ENCODE measurements around the gene NECTIN1.

NECTIN1 gene

DNA sequence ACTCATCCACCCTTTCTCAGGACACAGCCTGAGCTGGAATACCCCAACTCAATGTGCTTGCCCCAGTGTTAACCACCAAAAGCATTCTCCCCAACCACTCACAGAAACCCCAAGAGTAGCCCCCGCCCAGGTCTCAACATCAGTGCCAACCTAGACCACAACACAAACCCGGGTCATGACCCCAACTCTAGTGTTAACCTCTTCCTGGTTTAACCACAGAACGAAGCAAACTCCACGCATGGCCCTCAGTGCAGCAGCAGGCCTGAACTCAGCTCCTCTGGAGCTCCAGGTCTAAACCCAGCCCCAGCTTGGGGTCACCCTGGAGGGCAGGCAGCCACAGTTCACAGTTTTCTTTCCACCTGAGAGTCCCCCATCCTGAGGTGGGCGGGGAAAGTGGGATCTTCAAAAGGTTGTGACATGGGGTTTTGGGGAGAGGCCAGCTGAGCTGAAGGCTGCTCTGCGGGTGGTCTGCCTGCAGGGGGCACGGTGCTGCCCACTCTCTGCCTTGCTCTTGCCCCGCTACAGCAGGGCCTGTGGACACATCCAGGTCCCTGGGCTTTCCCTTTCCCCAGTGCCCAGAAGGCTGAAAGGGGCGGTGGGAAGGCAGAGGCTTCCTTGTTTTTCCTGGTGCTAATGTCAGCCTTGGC, 37.9 kb downstream of the NECTIN1 start:
- no peak for DNase-seq

DNA sequence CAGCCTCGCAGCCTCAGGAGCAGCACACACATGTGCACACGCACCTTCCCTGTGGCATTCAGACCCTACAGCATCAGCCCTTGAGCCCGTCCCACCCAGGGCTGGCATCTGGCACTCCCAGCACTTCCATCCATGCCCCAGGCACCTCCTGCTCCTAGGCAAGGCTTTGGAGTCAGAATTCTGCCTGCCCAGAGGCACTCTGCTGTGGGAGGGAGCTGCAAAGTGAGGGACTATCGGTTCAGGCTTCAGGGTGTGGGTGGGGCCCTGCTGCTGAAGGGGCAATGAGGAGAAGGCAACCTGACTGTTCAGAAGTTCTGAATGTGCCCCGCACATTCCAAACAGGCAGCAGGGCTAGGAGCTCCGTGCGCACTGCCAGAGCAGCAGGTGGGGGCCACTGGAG, 39.7 kb downstream of the NECTIN1 start:
- DNase-seq: no peak

GRCh38 chr11:119688356-119688755, 40.6 kb downstream of the NECTIN1 start:
- no peak for DNase-seq

- DNase-seq: no peak
These were observed 41.5 kb downstream of the NECTIN1 start for GRCh38 chr11:119687373-119688046.

- DNase-seq: no peak
These were observed 42.7 kb downstream of the NECTIN1 start for GRCh38 chr11:119686177-119686882.

DNA sequence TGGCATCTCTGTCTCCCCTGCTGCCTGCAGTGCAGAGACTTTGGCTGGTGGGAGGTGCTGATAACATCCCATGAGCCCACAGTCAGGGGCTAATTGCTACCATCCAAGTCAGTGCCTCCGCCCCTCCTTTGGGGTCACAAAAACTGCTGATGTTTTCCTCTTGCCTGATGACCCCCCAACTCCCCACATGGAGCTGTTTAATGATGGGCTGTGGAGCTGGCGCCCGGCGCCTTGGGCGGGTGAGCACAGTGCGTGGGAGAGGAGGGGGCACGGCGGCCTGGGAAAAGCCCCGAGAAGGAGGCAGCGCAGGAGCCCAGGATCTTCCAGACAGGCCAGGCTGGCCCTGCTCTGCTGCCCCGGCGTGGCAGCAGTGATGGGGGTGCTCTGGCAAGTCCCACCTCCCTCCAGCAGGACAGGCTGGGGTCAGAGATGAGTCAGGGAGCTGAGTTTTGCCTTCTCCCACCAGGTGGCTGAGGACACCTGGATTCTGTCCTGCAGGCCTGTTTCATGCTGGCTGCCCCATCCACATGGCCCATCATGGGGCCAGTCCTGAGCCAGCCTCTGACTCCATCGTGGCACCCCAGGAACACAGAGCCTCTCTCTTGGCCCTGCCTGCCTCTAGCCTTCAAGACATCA, 43.8 kb downstream of the NECTIN1 start:
- DNase-seq: peak; percentile 53

DNA sequence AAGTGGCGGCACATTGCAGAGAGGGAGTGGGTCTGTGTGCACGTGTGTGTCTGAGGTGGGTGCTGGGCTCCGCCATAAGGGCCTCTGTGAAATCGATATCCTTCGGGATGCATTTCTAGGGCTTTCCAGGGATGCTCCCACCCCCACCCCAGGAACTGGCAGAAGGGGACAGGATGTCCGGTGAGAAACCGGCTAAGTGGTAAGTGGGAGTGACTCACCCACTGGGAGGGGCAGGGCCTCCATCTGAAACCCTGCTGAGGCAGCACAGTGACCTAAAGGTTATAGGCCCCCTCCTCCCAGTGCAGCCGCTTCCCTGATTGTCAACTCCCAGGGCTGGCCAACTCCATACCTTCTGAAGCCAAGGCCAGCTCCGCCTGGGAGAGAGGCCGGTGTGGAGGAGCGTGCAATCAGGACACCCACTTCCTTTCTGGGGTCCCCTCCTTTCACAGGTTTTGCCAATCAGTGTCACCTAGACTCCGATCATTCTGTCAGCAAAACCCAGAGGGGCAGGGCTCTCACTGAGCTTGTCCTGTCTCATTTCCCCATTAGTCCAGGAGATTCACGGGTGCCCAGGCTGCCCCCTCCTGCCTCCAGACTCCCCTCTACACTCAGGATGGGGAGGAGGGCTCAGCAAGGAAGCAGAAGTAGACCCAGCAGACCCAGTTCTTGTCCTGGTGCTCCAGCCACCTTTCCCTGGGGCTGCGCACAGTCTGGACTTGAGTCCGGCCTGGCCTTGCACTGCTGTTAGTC, 44.5 kb downstream of the NECTIN1 start:
- peak; percentile 28 for DNase-seq

DNA sequence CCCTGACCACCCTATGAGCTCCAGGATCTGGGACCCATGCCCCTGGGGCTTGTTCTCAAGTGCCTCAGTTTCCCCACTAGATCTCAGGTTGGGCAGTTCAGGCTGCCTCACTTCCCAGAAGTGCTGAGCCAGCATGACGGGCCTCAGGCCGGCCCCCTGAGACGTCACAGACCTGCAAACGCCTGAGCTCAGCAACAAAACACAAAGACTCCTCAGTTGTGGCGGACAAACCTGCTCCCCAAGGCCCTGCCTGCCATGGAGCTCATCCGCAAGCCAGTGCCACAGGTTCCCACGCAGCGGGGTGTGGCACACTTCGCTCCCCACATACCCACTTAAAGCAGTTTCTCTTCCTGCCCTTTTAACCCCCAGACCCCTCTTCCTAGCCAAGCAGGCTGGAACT, 45.2 kb downstream of the NECTIN1 start:
- DNase-seq: no peak

GRCh38 chr11:119681361-119681910, 47.6 kb downstream of the NECTIN1 start:
- no peak for DNase-seq

DNA sequence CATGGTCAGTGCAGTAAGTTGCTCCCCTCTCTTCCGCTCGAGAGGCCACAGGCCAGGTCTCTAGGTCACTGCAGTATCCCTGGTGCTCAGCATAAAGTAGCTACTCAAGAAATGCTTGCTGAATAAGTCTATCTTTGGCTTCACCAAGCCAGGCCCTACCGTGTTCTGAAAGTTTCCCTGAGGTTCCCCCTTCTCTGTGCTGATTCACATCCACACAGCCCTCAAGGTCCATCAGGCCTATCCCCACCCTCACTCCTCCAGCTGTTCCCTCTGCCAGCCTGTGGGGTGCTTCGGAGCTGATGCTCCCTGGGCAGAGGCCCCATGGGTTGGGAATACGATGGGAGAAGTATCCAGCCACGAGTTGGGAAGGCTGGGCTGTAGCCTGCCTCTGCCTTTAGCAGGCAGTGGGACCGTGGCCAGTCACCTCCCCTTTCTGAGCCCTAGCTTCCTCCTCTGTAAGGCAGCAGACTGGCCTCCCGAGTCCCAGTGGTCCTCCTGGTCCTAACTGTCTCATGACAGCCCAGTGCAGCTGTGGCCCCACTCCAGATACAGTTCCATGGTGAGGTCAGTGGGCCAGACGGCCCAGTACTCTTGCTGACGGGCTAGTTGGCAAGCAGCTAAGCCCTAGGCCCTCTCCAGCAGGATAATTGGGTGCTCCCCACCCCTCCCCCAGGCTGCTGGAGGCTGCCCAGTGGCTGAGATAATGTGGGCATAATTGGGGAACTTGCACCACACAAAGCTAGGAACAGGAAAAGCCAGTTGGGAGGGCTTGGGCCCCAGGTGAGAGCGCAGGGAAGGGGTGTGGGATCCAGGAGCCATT, 48.2 kb downstream of the NECTIN1 start:
- DNase-seq: no peak

DNA sequence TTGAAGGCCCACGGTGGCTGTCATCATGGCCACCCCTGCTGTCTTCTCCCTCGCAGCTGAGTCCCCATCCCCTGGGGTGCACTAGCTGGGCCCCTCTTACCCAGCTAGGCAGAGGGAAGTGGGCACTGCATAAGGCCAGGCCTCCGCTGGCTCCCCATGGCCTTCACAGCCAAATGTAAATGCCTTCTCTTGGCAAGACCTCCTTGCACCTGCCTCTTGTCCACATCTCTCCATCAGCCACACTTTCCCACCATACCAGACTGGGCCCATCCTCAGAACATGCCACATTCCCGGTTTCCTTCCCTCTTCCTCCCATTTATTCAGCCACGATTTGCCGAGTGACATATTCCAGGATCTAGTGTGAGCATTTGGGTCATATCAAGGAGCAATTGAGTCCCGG, 49.7 kb downstream of the NECTIN1 start:
- DNase-seq: no peak

GRCh38 chr11:119678351-119678750, 50.6 kb downstream of the NECTIN1 start:
- no peak for DNase-seq

GRCh38 chr11:119677840-119678239, 51.2 kb downstream of the NECTIN1 start:
- no peak for DNase-seq

GRCh38 chr11:119676461-119677020, 52.5 kb downstream of the NECTIN1 start:
- DNase-seq: no peak

DNA sequence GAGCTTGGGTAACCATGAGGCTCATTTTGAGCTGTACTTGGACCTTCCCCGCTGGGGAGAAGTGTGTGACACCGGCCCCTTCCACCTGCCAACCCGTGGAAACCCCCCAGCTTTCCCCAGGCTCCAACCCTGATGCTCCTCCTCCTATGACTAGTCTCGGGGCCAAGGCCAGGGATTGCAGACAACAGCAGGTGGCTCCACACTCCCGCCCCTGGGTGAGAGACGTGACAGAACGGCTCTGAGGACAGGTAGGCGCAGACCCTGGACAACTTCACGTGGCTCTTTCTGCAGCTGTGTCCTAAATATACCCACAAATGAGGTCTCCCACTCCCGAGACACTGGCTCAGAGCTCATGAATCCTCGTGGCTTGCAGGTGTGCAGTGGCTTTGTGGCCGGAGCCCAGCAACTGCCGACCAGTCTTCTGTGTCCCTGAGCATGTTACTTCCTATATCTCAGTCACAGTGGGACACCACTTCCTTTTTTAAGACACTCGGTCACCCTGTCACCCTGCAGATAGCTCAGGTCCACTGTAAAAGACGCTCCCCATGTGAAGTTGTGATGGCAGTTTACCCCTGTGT, 55.2 kb downstream of the NECTIN1 start:
- no peak for DNase-seq

DNA sequence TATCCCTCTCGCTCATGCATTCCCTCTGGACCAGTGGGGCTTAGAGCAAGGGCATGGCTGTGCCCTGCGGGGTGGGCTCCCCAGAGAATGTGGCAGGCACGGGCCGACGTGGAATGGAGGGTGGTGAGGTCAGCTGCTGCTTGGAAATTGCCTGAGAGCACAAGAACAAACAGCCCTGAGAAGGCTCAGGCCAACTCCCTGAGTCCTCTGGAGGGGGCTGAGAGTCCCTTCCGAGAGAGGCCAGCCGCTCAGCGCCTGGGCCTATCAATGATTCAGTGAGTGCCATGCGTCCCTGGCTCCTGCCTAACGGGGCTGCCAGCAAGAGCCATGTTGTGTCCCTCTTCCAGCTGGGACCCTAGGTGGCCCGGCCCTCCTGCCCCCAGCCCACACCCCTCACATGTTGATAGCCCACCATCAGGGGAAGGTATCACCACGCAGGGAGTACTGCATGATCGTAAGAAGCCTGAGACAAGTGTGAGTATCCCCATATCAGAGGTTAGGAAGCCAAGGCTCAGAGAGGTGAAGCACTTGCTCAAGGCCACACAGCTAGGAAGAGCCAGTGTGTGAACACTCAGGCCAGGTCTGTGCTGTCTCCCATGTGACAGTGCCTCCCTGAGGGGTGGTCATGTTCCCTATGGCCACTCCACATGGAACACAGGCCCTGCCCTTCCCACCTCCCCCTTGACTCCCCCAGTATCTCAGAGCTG, 55.8 kb downstream of the NECTIN1 start:
- no peak for DNase-seq

GRCh38 chr11:119672597-119672996, 56.4 kb downstream of the NECTIN1 start:
- no peak for DNase-seq

- DNase-seq: peak; percentile 71
These were observed 57.4 kb downstream of the NECTIN1 start for GRCh38 chr11:119671561-119672015.

- peak; percentile 97 for DNase-seq
These were observed 57.9 kb downstream of the NECTIN1 start for GRCh38 chr11:119671051-119671450.

GRCh38 chr11:119669487-119669886, 59.5 kb downstream of the NECTIN1 start:
- no peak for DNase-seq
